HG03108 (cell line): ENCODE results near the gene PRX.
A peak's percentile ranks its signal among the peaks of the same experiment; 100 is the strongest.
"Not testable (repeated sequence)": the region's sequence is repeated elsewhere in the genome, so short reads cannot be mapped to it uniquely, and the experiment has no call there.

ENCODE experiments used
- ATAC-seq: cut with Tn5 transposase; IDR thresholded peaks from one replicate; pipeline ENCODE4 v1.9.1; 2021; ENCODE audit warnings: moderate library complexity; ENCODE audit not compliant: unreplicated experiment

PRX gene, protein sequence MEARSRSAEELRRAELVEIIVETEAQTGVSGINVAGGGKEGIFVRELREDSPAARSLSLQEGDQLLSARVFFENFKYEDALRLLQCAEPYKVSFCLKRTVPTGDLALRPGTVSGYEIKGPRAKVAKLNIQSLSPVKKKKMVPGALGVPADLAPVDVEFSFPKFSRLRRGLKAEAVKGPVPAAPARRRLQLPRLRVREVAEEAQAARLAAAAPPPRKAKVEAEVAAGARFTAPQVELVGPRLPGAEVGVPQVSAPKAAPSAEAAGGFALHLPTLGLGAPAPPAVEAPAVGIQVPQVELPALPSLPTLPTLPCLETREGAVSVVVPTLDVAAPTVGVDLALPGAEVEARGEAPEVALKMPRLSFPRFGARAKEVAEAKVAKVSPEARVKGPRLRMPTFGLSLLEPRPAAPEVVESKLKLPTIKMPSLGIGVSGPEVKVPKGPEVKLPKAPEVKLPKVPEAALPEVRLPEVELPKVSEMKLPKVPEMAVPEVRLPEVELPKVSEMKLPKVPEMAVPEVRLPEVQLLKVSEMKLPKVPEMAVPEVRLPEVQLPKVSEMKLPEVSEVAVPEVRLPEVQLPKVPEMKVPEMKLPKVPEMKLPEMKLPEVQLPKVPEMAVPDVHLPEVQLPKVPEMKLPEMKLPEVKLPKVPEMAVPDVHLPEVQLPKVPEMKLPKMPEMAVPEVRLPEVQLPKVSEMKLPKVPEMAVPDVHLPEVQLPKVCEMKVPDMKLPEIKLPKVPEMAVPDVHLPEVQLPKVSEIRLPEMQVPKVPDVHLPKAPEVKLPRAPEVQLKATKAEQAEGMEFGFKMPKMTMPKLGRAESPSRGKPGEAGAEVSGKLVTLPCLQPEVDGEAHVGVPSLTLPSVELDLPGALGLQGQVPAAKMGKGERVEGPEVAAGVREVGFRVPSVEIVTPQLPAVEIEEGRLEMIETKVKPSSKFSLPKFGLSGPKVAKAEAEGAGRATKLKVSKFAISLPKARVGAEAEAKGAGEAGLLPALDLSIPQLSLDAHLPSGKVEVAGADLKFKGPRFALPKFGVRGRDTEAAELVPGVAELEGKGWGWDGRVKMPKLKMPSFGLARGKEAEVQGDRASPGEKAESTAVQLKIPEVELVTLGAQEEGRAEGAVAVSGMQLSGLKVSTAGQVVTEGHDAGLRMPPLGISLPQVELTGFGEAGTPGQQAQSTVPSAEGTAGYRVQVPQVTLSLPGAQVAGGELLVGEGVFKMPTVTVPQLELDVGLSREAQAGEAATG (N-terminal part only)

GRCh38 chr19:40413291-40413845, at the start of gene PRX:
PRX (minus strand) TSS chr19:40413378; CDS start chr19:40407932, 5,446 bp downstream.
- ATAC-seq: no peak

GRCh38 chr19:40461669-40462221, 48.6 kb upstream of the PRX start:
- no peak for ATAC-seq

- ATAC-seq: no peak
Observed at GRCh38 chr19:40460185-40460584, 47.0 kb upstream of the PRX start.

GRCh38 chr19:40458597-40458974, 45.4 kb upstream of the PRX start:
- ATAC-seq: no peak

DNA sequence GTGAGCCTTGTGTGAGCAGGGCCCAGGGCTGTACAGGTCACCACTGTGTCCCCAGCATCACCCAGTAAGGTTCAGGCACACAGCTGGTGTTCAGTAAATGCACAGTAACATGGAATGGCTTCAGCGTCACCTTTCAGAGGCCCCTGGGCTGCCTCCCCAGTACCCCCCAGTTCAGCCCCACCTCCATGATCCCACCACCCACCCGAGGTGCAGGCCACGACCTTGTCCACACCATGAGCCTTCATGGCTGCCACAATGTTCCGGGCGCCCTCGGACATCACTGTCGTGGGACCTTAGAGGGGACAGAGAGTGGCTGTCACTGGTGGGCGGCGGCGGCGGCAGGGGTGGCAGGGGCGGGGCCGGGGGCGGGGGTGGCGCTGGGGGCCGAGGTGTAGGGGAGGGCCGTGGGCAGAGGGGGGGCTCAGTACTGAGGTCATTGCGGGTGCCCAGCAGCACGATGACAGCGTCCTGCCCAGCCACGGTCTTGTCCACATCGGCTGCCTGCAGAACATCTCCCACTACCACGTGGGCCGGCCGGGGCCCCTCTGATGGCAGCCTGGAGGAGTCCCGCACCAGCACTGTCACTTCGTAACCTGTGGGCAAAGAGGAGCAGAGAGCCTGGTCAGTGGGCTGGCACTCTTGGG, 44.9 kb upstream of the PRX start:
- ATAC-seq: no peak

GRCh38 chr19:40457048-40457447, 43.9 kb upstream of the PRX start:
- ATAC-seq: no peak

DNA sequence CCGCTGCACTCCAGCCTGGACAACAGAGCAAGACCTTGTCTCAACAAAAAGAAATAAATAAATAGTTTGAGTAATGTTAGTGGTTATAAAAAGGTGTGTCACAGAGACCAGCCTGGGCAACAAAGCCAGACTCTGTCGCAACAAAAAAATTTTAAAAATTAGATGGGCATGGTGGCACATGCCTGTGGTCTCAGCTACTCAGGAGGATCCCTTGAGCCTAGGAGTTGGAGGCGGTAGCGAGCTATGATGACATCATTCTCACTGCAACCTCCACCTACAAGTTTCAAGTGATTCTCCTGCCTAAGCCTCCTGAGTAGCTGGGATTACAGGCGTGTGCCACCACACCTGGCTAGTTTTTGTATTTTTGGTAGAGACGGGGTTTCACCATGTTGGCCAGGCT, 40.8 kb upstream of the PRX start:
- not testable (repeated sequence) for ATAC-seq

DNA sequence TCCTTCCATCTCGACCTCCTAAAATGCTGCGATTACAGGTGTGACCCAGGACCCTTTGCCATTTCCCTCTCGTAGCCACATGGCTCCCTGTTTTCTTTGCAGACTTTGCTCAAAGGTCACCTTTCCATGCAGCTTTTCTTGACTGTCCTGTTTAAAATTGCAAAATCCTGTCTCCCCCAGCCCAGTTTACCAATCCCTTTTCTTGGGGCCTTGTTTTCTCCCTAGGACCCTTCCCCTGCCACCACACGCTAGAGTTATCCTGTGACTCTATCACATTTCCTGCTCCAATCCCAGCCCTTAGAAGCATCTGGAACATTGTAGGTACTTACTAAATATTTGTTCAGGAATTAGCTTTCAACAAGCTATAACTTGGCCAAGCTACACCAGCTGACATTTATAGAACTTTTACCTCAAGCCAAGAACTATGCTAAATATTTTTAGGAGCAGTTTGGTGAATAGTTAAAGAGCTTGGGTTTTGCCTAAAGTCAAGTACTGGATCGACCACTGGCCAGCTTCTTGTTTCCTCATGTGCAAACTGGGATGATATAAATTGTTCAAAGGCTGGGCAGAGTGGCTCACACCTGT, 40.1 kb upstream of the PRX start:
- ATAC-seq: no peak

DNA sequence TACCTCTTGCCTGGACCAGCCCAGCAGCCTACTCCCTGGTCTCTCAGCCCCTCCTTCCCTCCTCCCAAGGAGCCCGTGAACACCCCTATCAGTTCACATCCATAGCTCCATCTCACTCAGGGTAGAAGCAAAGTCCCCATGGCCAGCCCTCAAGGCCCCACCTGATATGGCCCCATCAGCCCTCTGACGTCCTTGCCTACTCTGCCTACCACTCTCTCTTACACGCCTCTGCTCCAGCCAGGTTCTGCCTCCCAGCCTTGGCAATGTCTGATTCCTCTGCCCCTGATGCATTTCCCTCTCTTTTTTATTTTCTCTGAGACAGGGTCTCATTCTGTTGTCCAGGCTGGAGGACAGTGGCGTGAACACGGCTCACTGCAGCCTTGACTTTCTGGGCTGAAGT, 38.8 kb upstream of the PRX start:
- ATAC-seq: no peak

- ATAC-seq: no peak
Observed at GRCh38 chr19:40450664-40451063, 37.5 kb upstream of the PRX start.

- ATAC-seq: no peak
Observed at GRCh38 chr19:40449506-40449905, 36.3 kb upstream of the PRX start.

GRCh38 chr19:40446263-40446784, 33.1 kb upstream of the PRX start:
- ATAC-seq: no peak

DNA sequence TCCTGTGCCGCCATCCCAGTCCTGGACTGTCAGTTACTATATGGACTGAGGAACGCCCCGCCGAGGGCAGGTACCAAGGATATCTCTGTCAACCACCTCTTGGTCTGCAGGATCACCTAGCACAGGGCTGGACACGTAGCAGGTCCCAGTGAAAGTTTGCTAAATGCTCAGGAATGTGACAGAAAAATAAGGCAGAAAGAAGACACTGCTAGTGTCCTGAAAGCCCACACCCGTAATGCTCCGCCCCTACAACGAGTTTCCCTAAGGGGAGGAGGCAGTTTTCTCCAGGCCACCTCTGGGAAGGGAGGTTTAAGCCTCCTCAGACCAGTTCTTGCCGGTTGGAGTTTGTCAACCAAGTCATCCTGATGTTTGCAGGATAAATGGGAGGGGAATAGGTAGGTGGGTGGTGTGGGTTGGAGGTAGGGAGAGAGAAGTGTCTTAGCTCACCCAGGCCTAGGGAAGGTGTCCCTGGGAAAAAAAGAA, 32.6 kb upstream of the PRX start:
- ATAC-seq: no peak

GRCh38 chr19:40444825-40445312, 31.7 kb upstream of the PRX start:
- ATAC-seq: no peak

GRCh38 chr19:40444000-40444824, 31.0 kb upstream of the PRX start, which contains the start of gene SERTAD3:
SERTAD3 (minus strand) TSS chr19:40444335; CDS start chr19:40442080, 2,255 bp downstream.
- ATAC-seq: peak; percentile 57

GRCh38 chr19:40443131-40443999, 30.2 kb upstream of the PRX start:
- ATAC-seq: peak; percentile 72
